Measurements from ENCODE around the gene DHRS2.
A peak's percentile ranks its signal among the peaks of the same experiment; 100 is the strongest.

GRCh38 chr14:23588884-23589598 is 47.1 kb upstream of the DHRS2 start:
- TF ChIP-seq SREBF2 (IDR thresholded peaks at IDR 0.05) (no peak), EP300 (IDR thresholded peaks at IDR 0.05) (no peak), SMC3 (IDR thresholded peaks at IDR 0.05) (peak; percentile 79), POLR2A (IDR thresholded peaks at IDR 0.05; ENCODE audit: low read length) (no peak)
